GM21717 (cell line): Measurements from ENCODE around the gene NSDHL.

Experiments used
- ATAC-seq: cut with Tn5 transposase; IDR thresholded peaks from one replicate; pipeline ENCODE4 v1.9.1; 2021; ENCODE audit warnings: mild to moderate bottlenecking, moderate library complexity; ENCODE audit not compliant: unreplicated experiment

The NSDHL gene

GRCh38 chrX:152892999-152893891 lies 62.4 kb downstream of the NSDHL start:
- ATAC-seq = no peak

- ATAC-seq = no peak
Measured at GRCh38 chrX:152893980-152894610, 63.2 kb downstream of the NSDHL start.

- ATAC-seq = no peak
Measured at GRCh38 chrX:152895121-152895520, 64.3 kb downstream of the NSDHL start.

- no peak for ATAC-seq
Measured at GRCh38 chrX:152895724-152896420, 65.0 kb downstream of the NSDHL start.

GRCh38 chrX:152896450-152896849 lies 65.6 kb downstream of the NSDHL start:
- ATAC-seq = no peak

GRCh38 chrX:152897222-152898131 lies 66.6 kb downstream of the NSDHL start, which contains the start of gene ZNF185:
Gene ZNF185, plus strand, starts transcription at chrX:152898067. Its CDS starts 16,423 bp downstream, at chrX:152914490.
- ATAC-seq = no peak

- ATAC-seq = no peak
Measured at GRCh38 chrX:152898442-152898841, 67.6 kb downstream of the NSDHL start.

GRCh38 chrX:152899111-152899873 lies 68.4 kb downstream of the NSDHL start:
- ATAC-seq = no peak

- ATAC-seq = no peak
Measured at GRCh38 chrX:152899874-152900719, 69.2 kb downstream of the NSDHL start.

GRCh38 chrX:152900937-152901445 lies 70.1 kb downstream of the NSDHL start:
- ATAC-seq = no peak

GRCh38 chrX:152901816-152902501 lies 71.1 kb downstream of the NSDHL start:
- no peak for ATAC-seq

GRCh38 chrX:152902502-152902820 lies 71.6 kb downstream of the NSDHL start:
- no peak for ATAC-seq

- ATAC-seq = no peak
Measured at GRCh38 chrX:152903589-152903988, 72.7 kb downstream of the NSDHL start.

GRCh38 chrX:152904151-152905080 lies 73.6 kb downstream of the NSDHL start:
- no peak for ATAC-seq

- no peak for ATAC-seq
Measured at GRCh38 chrX:152905081-152905420, 74.2 kb downstream of the NSDHL start.

- no peak for ATAC-seq
Measured at GRCh38 chrX:152907084-152907651, 76.3 kb downstream of the NSDHL start.

GRCh38 chrX:152908486-152908885 lies 77.6 kb downstream of the NSDHL start:
- ATAC-seq = no peak
